WTC11 (cell line): ENCODE data around the gene TMPRSS2. TPM values are rescaled to one million over a fixed set of nuclear protein-coding genes. Genes with fewer than 3 reads are reported as not detected.

ENCODE experiments used
- ATAC-seq: fragments of 200-7000 bp; cut with Tn5 transposase; 2 replicates; pipeline ENCODE4 v1.10.0; 2021; ENCODE audit warnings: mild to moderate bottlenecking, moderate library complexity
- CTCF ChIA-PET: fragments of 300-600 bp; sonication (Branson Sonifier 250); formaldehyde crosslinking; loops from one replicate; lab custom pipeline; 2021; ENCODE audit warnings: antibody characterized with exemption; lab: Charles Lee
- POLR2A ChIA-PET: fragments of 350-600 bp; sonication (Branson Sonifier 250); formaldehyde crosslinking; loops from one replicate; lab custom pipeline; 2021; ENCODE audit warnings: antibody characterized with exemption; lab: Charles Lee
- DNase-seq: peaks from one replicate; pipeline ENCODE4 v3.0.0; 2021; ENCODE audit warnings: low spot score
- H3K27ac Mint-ChIP-seq: 2 replicates; pipeline ENCODE4 v1.8.0; 2021; ENCODE audit warnings: mixed read lengths
- H3K27me3 Mint-ChIP-seq: 2 replicates; pipeline ENCODE4 v1.8.0; 2021; ENCODE audit warnings: low read depth, mild to moderate bottlenecking, moderate library complexity, mixed read lengths
- H3K36me3 Mint-ChIP-seq: 2 replicates; pipeline ENCODE4 v1.8.0; 2021; ENCODE audit warnings: mixed read lengths
- H3K4me1 Mint-ChIP-seq: 2 replicates; pipeline ENCODE4 v1.8.0; 2022; ENCODE audit warnings: mixed read lengths
- H3K4me3 Mint-ChIP-seq: 2 replicates; pipeline ENCODE4 v1.8.0; 2021; ENCODE audit warnings: mild to moderate bottlenecking, moderate library complexity, mixed read lengths
- H3K9me3 Mint-ChIP-seq: 2 replicates; pipeline ENCODE4 v1.8.0; 2021; ENCODE audit warnings: mixed read lengths
- ATF1 ChIP-seq: sonication (generic); formaldehyde crosslinking; IDR thresholded peaks from 2 replicates; pipeline ENCODE4 v1.8.1; 2023; ENCODE audit warnings: mild to moderate bottlenecking, moderate library complexity, missing genetic modification reagents
- CREM ChIP-seq: sonication (generic); formaldehyde crosslinking; IDR thresholded peaks from 2 replicates; pipeline ENCODE4 v1.8.1; 2022; ENCODE audit warnings: mild to moderate bottlenecking, missing genetic modification reagents, moderate library complexity
- FOXK1 ChIP-seq: sonication (generic); formaldehyde crosslinking; IDR thresholded peaks from 2 replicates; pipeline ENCODE4 v1.8.0; 2022; ENCODE audit warnings: mild to moderate bottlenecking, moderate library complexity, missing genetic modification reagents
- FOXP1 ChIP-seq: sonication (generic); formaldehyde crosslinking; IDR thresholded peaks from 2 replicates; pipeline ENCODE4 v1.8.0; 2022; ENCODE audit warnings: missing genetic modification reagents, mild to moderate bottlenecking, moderate library complexity, borderline replicate concordance
- NFYB ChIP-seq: sonication (generic); formaldehyde crosslinking; conservative IDR thresholded peaks from 2 replicates; pipeline ENCODE4 v1.8.0; 2022; ENCODE audit warnings: low read depth, missing genetic modification reagents
- NR1H2 ChIP-seq: sonication (generic); formaldehyde crosslinking; IDR thresholded peaks from 2 replicates; pipeline ENCODE4 v1.9.0; 2021; ENCODE audit warnings: mild to moderate bottlenecking, moderate library complexity, missing genetic modification reagents
- NR2C2 ChIP-seq: sonication (generic); formaldehyde crosslinking; IDR thresholded peaks from 2 replicates; pipeline ENCODE4 v1.8.0; 2022; ENCODE audit warnings: mild to moderate bottlenecking, missing genetic modification reagents
- PRRX2 ChIP-seq: fragments of 250-450 bp; sonication (Bioruptor Pico); IDR thresholded peaks from 2 replicates; pipeline ENCODE4 v1.8.0; 2021; ENCODE audit warnings: mild to moderate bottlenecking
- RELA ChIP-seq: sonication (generic); formaldehyde crosslinking; IDR thresholded peaks from 2 replicates; pipeline ENCODE4 v1.8.1; 2022; ENCODE audit warnings: missing genetic modification reagents, mild to moderate bottlenecking, borderline replicate concordance
- RORB ChIP-seq: fragments of 250-450 bp; sonication (Bioruptor Pico); IDR thresholded peaks from 2 replicates; pipeline ENCODE4 v1.9.0; 2021; ENCODE audit warnings: mild to moderate bottlenecking
- SMAD4 ChIP-seq: sonication (generic); formaldehyde crosslinking; IDR thresholded peaks from 2 replicates; pipeline ENCODE4 v1.8.0; 2022; ENCODE audit warnings: mild to moderate bottlenecking, missing genetic modification reagents
- ZBTB21 ChIP-seq: sonication (generic); formaldehyde crosslinking; IDR thresholded peaks from 2 replicates; pipeline ENCODE4 v1.8.1; 2023; ENCODE audit warnings: mild to moderate bottlenecking, missing genetic modification reagents, borderline replicate concordance
- ZNF138 ChIP-seq: sonication (generic); formaldehyde crosslinking; conservative IDR thresholded peaks from 2 replicates; pipeline ENCODE4 v1.8.1; 2022; ENCODE audit warnings: mild to moderate bottlenecking, moderate library complexity, missing genetic modification reagents
- ZNF317 ChIP-seq: sonication (generic); formaldehyde crosslinking; IDR thresholded peaks from 2 replicates; pipeline ENCODE4 v1.8.1; 2023; ENCODE audit warnings: low read depth, mild to moderate bottlenecking, moderate library complexity, missing genetic modification reagents, borderline replicate concordance
- ZNF396 ChIP-seq: fragments of 250-450 bp; sonication (Bioruptor Pico); IDR thresholded peaks from 2 replicates; pipeline ENCODE4 v1.8.0; 2021; ENCODE audit warnings: mild to moderate bottlenecking, moderate library complexity, borderline replicate concordance
- total RNA-seq: library from RNA; stranded (reverse); gene quantifications from 3 replicates; pipeline ENCODE4 v1.2.3, GENCODE V29; 2021
- TF ChIP-seq, protein P1 (sequence below): sonication (generic); formaldehyde crosslinking; IDR thresholded peaks from 2 replicates; pipeline ENCODE4 v1.8.1; 2022; ENCODE audit warnings: low read depth, missing genetic modification reagents, borderline replicate concordance
- TF ChIP-seq, protein P2 (sequence below): sonication (generic); formaldehyde crosslinking; IDR thresholded peaks from 2 replicates; pipeline ENCODE4 v1.8.1; 2023; ENCODE audit warnings: mild to moderate bottlenecking, missing genetic modification reagents, moderate library complexity
- TF ChIP-seq, protein P3 (sequence below): fragments of 250-450 bp; sonication (Bioruptor Pico); conservative IDR thresholded peaks from 2 replicates; pipeline ENCODE4 v1.9.0; 2021; ENCODE audit warnings: mild to moderate bottlenecking
- TF ChIP-seq, protein P4 (sequence below): sonication (generic); formaldehyde crosslinking; conservative IDR thresholded peaks from 2 replicates; pipeline ENCODE4 v1.8.1; 2022; ENCODE audit warnings: mild to moderate bottlenecking, missing genetic modification reagents
- TF ChIP-seq, protein P5 (sequence below): sonication (generic); formaldehyde crosslinking; IDR thresholded peaks from 2 replicates; pipeline ENCODE4 v1.8.0; 2023; ENCODE audit warnings: mild to moderate bottlenecking, missing genetic modification reagents
- TF ChIP-seq, protein P6 (sequence below): sonication (generic); formaldehyde crosslinking; IDR thresholded peaks from 2 replicates; pipeline ENCODE4 v1.8.0; 2022; ENCODE audit warnings: mild to moderate bottlenecking, missing genetic modification reagents

The TMPRSS2 gene
- total RNA-seq, 1 experiment from 2014 or later, result 8.5 TPM

DNA sequence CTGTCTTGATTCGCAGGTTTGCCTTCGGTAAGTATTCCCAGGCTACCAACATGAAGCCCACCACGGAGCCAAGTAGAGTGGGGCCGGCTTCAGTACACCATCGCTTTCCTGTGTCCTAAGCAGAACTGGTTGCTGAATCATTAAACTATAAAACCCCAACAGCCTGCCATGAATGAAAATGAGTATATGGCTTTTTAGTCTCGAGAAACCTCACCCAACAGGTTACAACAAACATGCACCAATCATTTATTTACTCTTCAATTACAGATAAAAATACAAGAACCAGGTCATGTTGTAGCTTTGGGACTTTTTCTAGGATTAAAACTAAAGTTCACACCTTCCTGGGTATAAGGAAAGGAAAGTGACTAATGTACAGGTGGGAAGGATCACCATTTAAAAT, 7.6 kb downstream of the TMPRSS2 start:
- TF ChIP-seq SMAD4 (CRISPR knock-in tag), result no peak
- TF ChIP-seq, protein P1, sequence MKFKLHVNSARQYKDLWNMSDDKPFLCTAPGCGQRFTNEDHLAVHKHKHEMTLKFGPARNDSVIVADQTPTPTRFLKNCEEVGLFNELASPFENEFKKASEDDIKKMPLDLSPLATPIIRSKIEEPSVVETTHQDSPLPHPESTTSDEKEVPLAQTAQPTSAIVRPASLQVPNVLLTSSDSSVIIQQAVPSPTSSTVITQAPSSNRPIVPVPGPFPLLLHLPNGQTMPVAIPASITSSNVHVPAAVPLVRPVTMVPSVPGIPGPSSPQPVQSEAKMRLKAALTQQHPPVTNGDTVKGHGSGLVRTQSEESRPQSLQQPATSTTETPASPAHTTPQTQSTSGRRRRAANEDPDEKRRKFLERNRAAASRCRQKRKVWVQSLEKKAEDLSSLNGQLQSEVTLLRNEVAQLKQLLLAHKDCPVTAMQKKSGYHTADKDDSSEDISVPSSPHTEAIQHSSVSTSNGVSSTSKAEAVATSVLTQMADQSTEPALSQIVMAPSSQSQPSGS (CRISPR knock-in tag), result no peak
- no peak for TF ChIP-seq RORB (CRISPR knock-in tag)
- TF ChIP-seq, protein P2, sequence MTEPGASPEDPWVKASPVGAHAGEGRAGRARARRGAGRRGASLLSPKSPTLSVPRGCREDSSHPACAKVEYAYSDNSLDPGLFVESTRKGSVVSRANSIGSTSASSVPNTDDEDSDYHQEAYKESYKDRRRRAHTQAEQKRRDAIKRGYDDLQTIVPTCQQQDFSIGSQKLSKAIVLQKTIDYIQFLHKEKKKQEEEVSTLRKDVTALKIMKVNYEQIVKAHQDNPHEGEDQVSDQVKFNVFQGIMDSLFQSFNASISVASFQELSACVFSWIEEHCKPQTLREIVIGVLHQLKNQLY (CRISPR knock-in tag), result no peak
- TF ChIP-seq, protein P3, sequence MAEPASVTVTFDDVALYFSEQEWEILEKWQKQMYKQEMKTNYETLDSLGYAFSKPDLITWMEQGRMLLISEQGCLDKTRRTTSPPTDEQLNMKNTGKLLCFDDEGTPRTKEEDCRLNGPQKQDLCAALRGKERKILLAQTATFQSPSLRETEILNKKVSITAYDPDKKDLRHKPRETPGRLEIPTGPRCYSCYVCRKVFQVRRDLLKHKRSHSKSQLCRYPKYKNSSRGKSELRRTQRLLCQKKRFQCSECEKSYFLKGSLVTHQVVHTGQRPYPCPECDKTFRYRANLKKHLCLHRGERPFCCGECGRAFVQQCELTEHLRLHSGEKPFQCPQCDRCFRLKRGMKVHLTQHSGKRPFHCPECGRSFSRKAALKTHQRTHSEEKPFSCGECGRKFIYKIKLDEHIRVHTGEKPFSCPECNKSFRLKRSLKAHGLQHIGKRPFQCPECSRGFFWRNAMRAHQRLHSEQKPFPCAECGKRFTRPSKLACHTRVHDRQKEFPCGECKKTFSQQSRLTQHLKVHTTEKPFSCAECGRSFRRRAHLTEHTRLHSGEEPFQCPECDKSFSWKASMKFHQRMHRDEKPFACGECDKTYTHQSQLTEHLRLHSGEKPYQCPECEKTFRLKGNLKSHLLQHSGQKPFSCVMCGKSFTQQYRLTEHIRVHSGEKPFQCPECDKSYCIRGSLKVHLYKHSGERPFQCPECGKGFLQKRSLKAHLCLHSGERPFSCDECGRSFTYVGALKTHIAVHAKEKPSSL (CRISPR knock-in tag), result no peak
- TF ChIP-seq ZNF138 (CRISPR knock-in tag), result no peak
- TF ChIP-seq, protein P4, sequence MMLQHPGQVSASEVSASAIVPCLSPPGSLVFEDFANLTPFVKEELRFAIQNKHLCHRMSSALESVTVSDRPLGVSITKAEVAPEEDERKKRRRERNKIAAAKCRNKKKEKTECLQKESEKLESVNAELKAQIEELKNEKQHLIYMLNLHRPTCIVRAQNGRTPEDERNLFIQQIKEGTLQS (CRISPR knock-in tag), result no peak
- no peak for TF ChIP-seq FOXP1 (CRISPR knock-in tag)
- TF ChIP-seq, protein P5, sequence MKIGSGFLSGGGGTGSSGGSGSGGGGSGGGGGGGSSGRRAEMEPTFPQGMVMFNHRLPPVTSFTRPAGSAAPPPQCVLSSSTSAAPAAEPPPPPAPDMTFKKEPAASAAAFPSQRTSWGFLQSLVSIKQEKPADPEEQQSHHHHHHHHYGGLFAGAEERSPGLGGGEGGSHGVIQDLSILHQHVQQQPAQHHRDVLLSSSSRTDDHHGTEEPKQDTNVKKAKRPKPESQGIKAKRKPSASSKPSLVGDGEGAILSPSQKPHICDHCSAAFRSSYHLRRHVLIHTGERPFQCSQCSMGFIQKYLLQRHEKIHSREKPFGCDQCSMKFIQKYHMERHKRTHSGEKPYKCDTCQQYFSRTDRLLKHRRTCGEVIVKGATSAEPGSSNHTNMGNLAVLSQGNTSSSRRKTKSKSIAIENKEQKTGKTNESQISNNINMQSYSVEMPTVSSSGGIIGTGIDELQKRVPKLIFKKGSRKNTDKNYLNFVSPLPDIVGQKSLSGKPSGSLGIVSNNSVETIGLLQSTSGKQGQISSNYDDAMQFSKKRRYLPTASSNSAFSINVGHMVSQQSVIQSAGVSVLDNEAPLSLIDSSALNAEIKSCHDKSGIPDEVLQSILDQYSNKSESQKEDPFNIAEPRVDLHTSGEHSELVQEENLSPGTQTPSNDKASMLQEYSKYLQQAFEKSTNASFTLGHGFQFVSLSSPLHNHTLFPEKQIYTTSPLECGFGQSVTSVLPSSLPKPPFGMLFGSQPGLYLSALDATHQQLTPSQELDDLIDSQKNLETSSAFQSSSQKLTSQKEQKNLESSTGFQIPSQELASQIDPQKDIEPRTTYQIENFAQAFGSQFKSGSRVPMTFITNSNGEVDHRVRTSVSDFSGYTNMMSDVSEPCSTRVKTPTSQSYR (CRISPR knock-in tag), result no peak
- DNase-seq (no peak), ATAC-seq (no peak)
- ChIA-PET CTCF (interaction anchor here (1.3 kb wide), 1 partner anchor 217 kb away, joined by 3 read pairs; no protein-coding TSS in a partner anchor), POLR2A (no interaction called here)
- Mint-ChIP-seq H3K36me3 (no peaks in the 10 kb centered on the region), H3K4me1 (peaks cover 13% of the 10 kb centered on the region), H3K9me3 (no peaks in the 10 kb centered on the region), H3K27me3 (peaks cover 5% of the 10 kb centered on the region; the same call in 1 of the 2 replicates), H3K27ac (no peak overlapping the region), H3K4me3 (no peak overlapping the region)

DNA sequence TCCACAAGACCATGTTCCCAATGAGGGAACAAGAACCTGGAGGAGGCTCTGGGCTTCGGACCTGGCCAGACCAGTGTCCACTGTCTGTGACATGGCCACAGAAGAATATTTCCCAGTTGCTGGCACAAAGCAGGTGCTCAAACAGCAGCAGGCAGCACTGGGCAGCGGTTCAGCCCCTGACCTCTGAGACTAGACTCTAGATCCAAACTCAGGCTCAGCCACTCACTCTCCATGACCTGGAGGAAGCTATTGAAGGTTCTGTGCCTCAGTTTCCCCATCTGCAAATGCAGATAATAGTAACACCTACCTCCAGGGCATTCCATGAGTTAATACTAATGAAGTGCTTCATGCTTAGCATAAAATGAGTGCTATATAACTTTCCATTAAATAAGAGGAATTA, 8.0 kb downstream of the TMPRSS2 start:
- DNase-seq (no peak), ATAC-seq (no peak)
- TF ChIP-seq ZNF138 (CRISPR knock-in tag) (no peak), ZBTB21 (no peak), NR1H2 (CRISPR knock-in tag) (no peak), NFYB (CRISPR knock-in tag) (no peak)
- Mint-ChIP-seq H3K27me3 (peaks cover 3% of the 10 kb centered on the region; the same call in 1 of the 2 replicates), H3K9me3 (no peaks in the 10 kb centered on the region), H3K36me3 (no peaks in the 10 kb centered on the region), H3K27ac (no peak overlapping the region), H3K4me3 (no peak overlapping the region), H3K4me1 (peaks cover 13% of the 10 kb centered on the region)
- ChIA-PET POLR2A (no interaction called here), CTCF (no interaction called here)

DNA sequence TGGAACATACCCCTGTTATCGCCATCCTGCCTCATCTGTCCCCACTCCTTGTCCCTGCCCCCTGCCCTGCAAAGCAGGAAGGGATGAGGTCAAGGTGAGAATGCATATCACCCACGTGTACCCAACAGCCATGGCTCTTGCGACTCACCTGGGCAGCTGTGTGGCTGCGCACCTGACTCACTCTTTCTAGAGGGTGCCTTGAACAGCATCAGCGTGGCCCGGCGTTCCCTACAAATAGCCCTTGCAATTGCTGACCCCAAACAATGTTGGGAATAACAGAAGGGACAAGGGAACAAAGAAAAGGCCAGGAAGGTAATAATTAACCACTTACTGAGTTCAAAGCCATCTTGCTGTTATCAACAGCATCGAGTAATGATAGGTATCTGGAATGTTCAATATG, 10.2 kb downstream of the TMPRSS2 start:
- CTCF ChIA-PET, result no interaction called here
- Mint-ChIP-seq H3K9me3 (no peaks in the 10 kb centered on the region), H3K4me1 (peaks cover 13% of the 10 kb centered on the region), H3K4me3 (no peak overlapping the region), H3K27me3 (no peaks in the 10 kb centered on the region), H3K36me3 (no peaks in the 10 kb centered on the region), H3K27ac (no peak overlapping the region)
- ATAC-seq, result no peak
- DNase-seq, result no peak
- POLR2A ChIA-PET, result no interaction called here
- TF ChIP-seq ATF1 (no peak), RELA (CRISPR knock-in tag) (no peak), ZNF317 (CRISPR knock-in tag) (no peak), FOXK1 (CRISPR knock-in tag) (no peak), PRRX2 (CRISPR knock-in tag) (no peak), ZNF396 (CRISPR knock-in tag) (no peak), NR2C2 (CRISPR knock-in tag) (no peak), CREM (CRISPR knock-in tag) (no peak)
- TF ChIP-seq, protein P6, sequence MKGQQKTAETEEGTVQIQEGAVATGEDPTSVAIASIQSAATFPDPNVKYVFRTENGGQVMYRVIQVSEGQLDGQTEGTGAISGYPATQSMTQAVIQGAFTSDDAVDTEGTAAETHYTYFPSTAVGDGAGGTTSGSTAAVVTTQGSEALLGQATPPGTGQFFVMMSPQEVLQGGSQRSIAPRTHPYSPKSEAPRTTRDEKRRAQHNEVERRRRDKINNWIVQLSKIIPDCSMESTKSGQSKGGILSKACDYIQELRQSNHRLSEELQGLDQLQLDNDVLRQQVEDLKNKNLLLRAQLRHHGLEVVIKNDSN (CRISPR knock-in tag), result no peak
- TF ChIP-seq, protein P3 (CRISPR knock-in tag), result no peak
